IMR-90 (cell line): Measurements from ENCODE around the gene CYSRT1. TPM values are rescaled to one million over a fixed set of nuclear protein-coding genes. Genes with fewer than 3 reads are reported as not detected.

Experiments used
- ATAC-seq: fragments of 200-7000 bp; cut with Tn5 transposase; 2 replicates; pipeline ENCODE4 v1.9.1; 2020; ENCODE audit warnings: low read depth, mild to moderate bottlenecking, moderate library complexity
- BruUV-seq: library from RNA; stranded (reverse); fragments of 400-500 nt; replicated peaks from 2 replicates; lab custom pipeline; 2021; lab: Mats Ljungman, UMichigan
- CTCF ChIA-PET: fragments of 300-600 bp; formaldehyde crosslinking; extraction: SDS; loops from one replicate; lab custom pipeline; 2021; ENCODE audit warnings: antibody characterized with exemption; lab: Yijun Ruan, JAX
- POLR2A ChIA-PET: fragments of 300-600 bp; sonication (Branson Sonifier 250); formaldehyde crosslinking; loops from one replicate; lab custom pipeline; 2022; ENCODE audit warnings: antibody characterized with exemption; ENCODE audit not compliant: unreplicated experiment; lab: Charles Lee
- DNase-seq: peaks from one replicate; pipeline ENCODE4 v3.0.0; 2013
- H2AFZ ChIP-seq: replicated peaks from 2 replicates; pipeline ENCODE3; 2013; ENCODE audit warnings: low read length, mild to moderate bottlenecking; ENCODE audit not compliant: poor library complexity
- H2AK5ac ChIP-seq: 2 replicates; pipeline ENCODE4 v1.6.1; 2013; ENCODE audit warnings: low read depth, low read length, inconsistent platforms
- H2AK9ac ChIP-seq: replicated peaks from 2 replicates; pipeline ENCODE3; 2013; ENCODE audit warnings: mild to moderate bottlenecking, low read depth, low read length, moderate library complexity; ENCODE audit not compliant: poor library complexity
- H2BK120ac ChIP-seq: 2 replicates; pipeline ENCODE4 v1.6.1; 2013; ENCODE audit warnings: low read depth, low read length, inconsistent platforms
- H2BK15ac ChIP-seq: 3 replicates; pipeline ENCODE4 v1.6.1; 2013; ENCODE audit warnings: low read depth, low read length, inconsistent platforms
- H2BK20ac ChIP-seq: 2 replicates; pipeline ENCODE4 v1.6.1; 2013; ENCODE audit warnings: low read depth, mild to moderate bottlenecking, inconsistent platforms, low read length, moderate library complexity
- H2BK5ac ChIP-seq: 2 replicates; pipeline ENCODE4 v1.6.1; 2013; ENCODE audit warnings: mild to moderate bottlenecking, low read depth, low read length, inconsistent platforms; ENCODE audit not compliant: poor library complexity, severe bottlenecking
- H3K14ac ChIP-seq: replicated peaks from 2 replicates; pipeline ENCODE4 v1.6.1; 2013; ENCODE audit warnings: low read depth, low read length, inconsistent platforms
- H3K18ac ChIP-seq: 2 replicates; pipeline ENCODE4 v1.6.1; 2013; ENCODE audit warnings: low read depth, low read length, control low read depth
- H3K23ac ChIP-seq: 2 replicates; pipeline ENCODE4 v1.6.1; 2013; ENCODE audit warnings: low read depth, low read length, inconsistent platforms
- H3K27ac ChIP-seq: 2 replicates; pipeline ENCODE4 v1.5.1; 2013; ENCODE audit warnings: mild to moderate bottlenecking, control low read depth, low read length; ENCODE audit not compliant: insufficient read depth
- H3K27me3 ChIP-seq: 2 replicates; pipeline ENCODE4 v1.6.1; 2013; ENCODE audit warnings: low read length; ENCODE audit not compliant: control insufficient read depth, insufficient read depth
- H3K36me3 ChIP-seq: 2 replicates; pipeline ENCODE4 v1.6.1; 2013; ENCODE audit warnings: low read length, mixed read lengths; ENCODE audit not compliant: control insufficient read depth, insufficient read depth
- H3K4ac ChIP-seq: 2 replicates; pipeline ENCODE4 v1.6.1; 2013; ENCODE audit warnings: low read depth, low read length, inconsistent platforms
- H3K4me1 ChIP-seq: 2 replicates; pipeline ENCODE4 v1.6.1; 2013; ENCODE audit warnings: low read length, mixed read lengths; ENCODE audit not compliant: control insufficient read depth, insufficient read depth
- H3K4me2 ChIP-seq: 2 replicates; pipeline ENCODE4 v1.6.1; 2013; ENCODE audit warnings: low read depth, mild to moderate bottlenecking, control low read depth, low read length, moderate library complexity
- H3K4me3 ChIP-seq: 2 replicates; pipeline ENCODE4 v1.5.1; 2013; ENCODE audit warnings: low read depth, mild to moderate bottlenecking, control low read depth, low read length, moderate library complexity; ENCODE audit not compliant: insufficient read depth
- H3K56ac ChIP-seq: 2 replicates; pipeline ENCODE4 v1.6.1; 2013; ENCODE audit warnings: low read length, inconsistent platforms; ENCODE audit not compliant: insufficient read depth; ENCODE audit errors: extremely low read depth
- H3K79me1 ChIP-seq, 2 experiments: 2 replicates each; pipeline ENCODE4 v1.6.1; 2013; ENCODE audit warnings: low read length in 2 of 2, inconsistent platforms in 1 of 2, low read depth in 1 of 2
- H3K9ac ChIP-seq: 2 replicates; pipeline ENCODE4 v1.6.1; 2013; ENCODE audit warnings: low read depth, low read length, control low read depth
- H3K9me1 ChIP-seq: 2 replicates; pipeline ENCODE4 v1.6.1; 2013; ENCODE audit warnings: low read length, inconsistent platforms; ENCODE audit not compliant: insufficient read depth
- H3K9me3 ChIP-seq: 2 replicates; pipeline ENCODE4 v1.6.1; 2013; ENCODE audit warnings: low read length; ENCODE audit not compliant: control insufficient read depth, insufficient read depth
- H4K20me1 ChIP-seq: 2 replicates; pipeline ENCODE4 v1.6.1; 2013; ENCODE audit warnings: low read length, inconsistent platforms; ENCODE audit not compliant: insufficient read depth
- H4K5ac ChIP-seq: 2 replicates; pipeline ENCODE4 v1.6.1; 2013; ENCODE audit warnings: mild to moderate bottlenecking, low read depth, low read length, control low read depth
- H4K8ac ChIP-seq, 2 experiments: 2 replicates each; pipeline ENCODE4 v1.6.1; 2013; ENCODE audit warnings: low read depth in 2 of 2, low read length in 2 of 2, control low read depth in 1 of 2, inconsistent platforms in 1 of 2
- H4K91ac ChIP-seq: 2 replicates; pipeline ENCODE4 v1.6.1; 2013; ENCODE audit warnings: low read depth, low read length, inconsistent platforms; ENCODE audit not compliant: insufficient read depth
- BHLHE40 ChIP-seq: fragments of 150-350 bp; IDR thresholded peaks from 2 replicates; pipeline ENCODE4 v1.6.1; 2016; ENCODE audit warnings: mild to moderate bottlenecking, low read depth, low read length
- CHD1 ChIP-seq: IDR thresholded peaks from 2 replicates; pipeline ENCODE4 v1.6.1; 2012; ENCODE audit warnings: low read depth, low read length, improper control_type of control experiment
- MAFK ChIP-seq: IDR thresholded peaks from 2 replicates; pipeline ENCODE4 v1.6.1; 2012; ENCODE audit warnings: low read depth, low read length, improper control_type of control experiment
- MAZ ChIP-seq: IDR thresholded peaks from 2 replicates; pipeline ENCODE4 v1.6.1; 2012; ENCODE audit warnings: low read depth, mild to moderate bottlenecking, low read length, improper control_type of control experiment, moderate library complexity, borderline replicate concordance
- MXI1 ChIP-seq: IDR thresholded peaks from 2 replicates; pipeline ENCODE4 v1.6.1; 2012; ENCODE audit warnings: low read depth, mild to moderate bottlenecking, low read length, moderate library complexity, borderline replicate concordance
- NFE2L2 ChIP-seq: fragments of 150-350 bp; IDR thresholded peaks from 2 replicates; pipeline ENCODE4 v1.6.1; 2016; ENCODE audit warnings: low read depth, mild to moderate bottlenecking, low read length
- POLR2A ChIP-seq: IDR thresholded peaks from 2 replicates; pipeline ENCODE4 v1.6.1; 2012; ENCODE audit warnings: mild to moderate bottlenecking, low read depth, low read length
- RCOR1 ChIP-seq: IDR thresholded peaks from 2 replicates; pipeline ENCODE4 v1.6.1; 2012; ENCODE audit warnings: mild to moderate bottlenecking, low read length, improper control_type of control experiment; ENCODE audit not compliant: insufficient replicate concordance
- RFX5 ChIP-seq: IDR thresholded peaks from 2 replicates; pipeline ENCODE4 v1.8.0; 2012; ENCODE audit warnings: low read depth, mild to moderate bottlenecking, low read length, moderate library complexity
- SMC3 ChIP-seq: fragments of 150-350 bp; IDR thresholded peaks from 2 replicates; pipeline ENCODE4 v1.6.1; 2016; ENCODE audit warnings: low read depth, mild to moderate bottlenecking, antibody characterized with exemption, low read length, moderate library complexity
- WGBS, 2 experiments: methylation state at CpG; one replicate each; pipeline versions ENCODE4 v1.1.5 to v1.1.7; 2013; ENCODE audit warnings: missing lambda C conversion rate in 2 of 2; ENCODE audit not compliant: insufficient read length in 1 of 2; ENCODE audit errors: extremely low coverage in 2 of 2; 5-methylcytosine and 5-hydroxymethylcytosine counted together
- dilution Hi-C: fragments of 300-500 bp; cut with HindIII; formaldehyde crosslinking; loops from one replicate; pipeline ENCODE4 v1.14.3; 2018; ENCODE audit warnings: low sequenced_read_pairs; ENCODE audit not compliant: unreplicated experiment
- in situ Hi-C: fragments of 300-500 bp; cut with MboI; formaldehyde crosslinking; loops from 3 replicates; pipeline ENCODE4 v1.14.3; 2019; ENCODE audit warnings: low sequenced_read_pairs, inconsistent platforms, mixed read lengths
- intact Hi-C: fragments of 100-400 bp; cut with micrococcal nuclease; formaldehyde crosslinking; loops from 2 replicates; pipeline ENCODE4 v1.10.0; 2022
- polyA plus RNA-seq, 3 experiments: library from polyadenylated mRNA; depleted of rRNA; stranded (reverse); fragments of >200 nt; gene quantifications; 2 replicates each; pipeline ENCODE4 v1.2.3, GENCODE V29; 2012; ENCODE audit warnings: low replicate concordance in 1 of 3
- total RNA-seq: library from RNA; depleted of rRNA; stranded (reverse); fragments of >200 nt; gene quantifications from 2 replicates; pipeline ENCODE4 v1.2.3, GENCODE V29; 2012
- TF ChIP-seq, protein P1 (sequence below): fragments of 150-350 bp; IDR thresholded peaks from 2 replicates; pipeline ENCODE4 v1.6.1; 2017; ENCODE audit warnings: mild to moderate bottlenecking, antibody characterized with exemption, low read length, low read depth

CYSRT1 gene
- total and polyA plus RNA-seq, 2 of the 4 experiments (the other 2 are of a cell fraction), result 0.18 to 0.84 TPM

DNA sequence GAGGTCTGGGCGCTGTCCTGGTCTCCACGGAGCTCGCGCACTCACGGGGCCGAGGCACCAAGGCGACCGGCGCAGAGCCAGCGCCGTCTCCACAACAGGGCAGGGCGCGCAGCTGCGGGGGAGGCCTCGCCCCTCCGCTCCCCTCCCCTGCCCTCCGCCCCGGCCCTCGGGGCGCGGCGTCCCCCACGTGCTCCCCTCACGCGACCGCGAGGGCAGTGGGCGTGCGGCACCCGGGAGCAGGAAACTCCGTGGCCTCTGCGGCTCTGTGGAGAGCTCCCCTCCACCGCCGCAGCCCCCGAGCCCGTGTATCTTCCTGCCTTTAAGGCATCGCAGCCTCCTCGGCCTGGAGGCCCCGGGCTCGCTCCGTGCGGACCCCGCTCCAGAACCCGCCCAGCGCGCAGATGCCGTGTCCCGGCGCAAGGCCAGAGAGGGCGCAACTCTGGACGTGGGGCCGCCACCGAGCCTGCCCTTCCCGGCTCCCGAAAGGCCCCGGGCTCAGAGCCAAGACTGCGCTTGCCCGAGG lies 15.4 kb downstream of the CYSRT1 start:
- Histone ChIP-seq H3K9ac (peak overlapping the region; percentile 71), H3K4me1 (peaks cover 9% of the 10 kb centered on the region; the same call in 1 of the 2 replicates), H2BK120ac (peak overlapping the region; percentile 43), H3K9me1 (peaks cover 4% of the 10 kb centered on the region), H3K79me1 (peaks cover 12 to 55% of the 10 kb centered on the region in 2 experiments; a peak in 3 of 4 replicates), H3K14ac (peak overlapping the region; percentile 41), H4K91ac (peak overlapping the region; percentile 76), H3K4me3 (peak overlapping the region; percentile 59), H3K4ac (peak overlapping the region; percentile 86), H4K8ac (peak overlapping the region; percentile 36 to 77; a peak in 2 of 4 replicates), H3K36me3 (peaks cover 19% of the 10 kb centered on the region), H2BK5ac (peak overlapping the region; percentile 81), H3K27ac (peak overlapping the region; percentile 91), H3K18ac (no peak overlapping the region; the same call in 1 of the 2 replicates), H3K23ac (peak overlapping the region; percentile 94; the same call in 1 of the 2 replicates), H2AK5ac (peak overlapping the region; percentile 74), H4K5ac (peak overlapping the region; percentile 10), H2AFZ (peak overlapping the region; percentile 91), H2BK15ac (no peak overlapping the region), H3K9me3 (no peaks in the 10 kb centered on the region), H3K27me3 (no peaks in the 10 kb centered on the region), H4K20me1 (peaks cover 38% of the 10 kb centered on the region), H2BK20ac (no peak overlapping the region), H3K56ac (peak overlapping the region; percentile 77), H2AK9ac (peak overlapping the region; percentile 93), H3K4me2 (peak overlapping the region; percentile 91)
- dilution Hi-C loops, result no loop called here
- ATAC-seq, result peak; percentile 36
- DNase-seq, result peak; percentile 61
- TF ChIP-seq MXI1, result peak; percentile 67
- TF ChIP-seq RFX5, result no peak
- TF ChIP-seq, protein P1, sequence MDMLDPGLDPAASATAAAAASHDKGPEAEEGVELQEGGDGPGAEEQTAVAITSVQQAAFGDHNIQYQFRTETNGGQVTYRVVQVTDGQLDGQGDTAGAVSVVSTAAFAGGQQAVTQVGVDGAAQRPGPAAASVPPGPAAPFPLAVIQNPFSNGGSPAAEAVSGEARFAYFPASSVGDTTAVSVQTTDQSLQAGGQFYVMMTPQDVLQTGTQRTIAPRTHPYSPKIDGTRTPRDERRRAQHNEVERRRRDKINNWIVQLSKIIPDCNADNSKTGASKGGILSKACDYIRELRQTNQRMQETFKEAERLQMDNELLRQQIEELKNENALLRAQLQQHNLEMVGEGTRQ, result peak; percentile 77
- TF ChIP-seq CHD1, result no peak
- no peak for TF ChIP-seq MAFK
- no peak for TF ChIP-seq RCOR1
- no peak for TF ChIP-seq SMC3
- TF ChIP-seq BHLHE40, result peak; percentile 91
- no peak for TF ChIP-seq NFE2L2
- peak; percentile 37; the same call in 1 of the 2 replicates for TF ChIP-seq POLR2A
- peak; percentile 84; the same call in 1 of the 2 replicates for TF ChIP-seq MAZ
- CTCF ChIA-PET, result no interaction called here
- intact Hi-C loops, result no loop called here
- in situ Hi-C loops, result no loop called here
- 0% methylated on average over 46 of the region's 58 CpGs; no CpG with 5 or more reads in 1 of the 2 experiments for WGBS, 2 experiments
- POLR2A ChIA-PET, result interaction anchor here (0.5 to 0.9 kb wide), 8 partner anchors 14 to 116 kb away, joined by 3 to 5 read pairs (median 4); partner anchors contain the start of genes NELFB and RNF208
- BruUV-seq, result no TSS peak
